Left ventricle myocardium inferior (tissue), 1 donor: ENCODE data around the gene RAB3C. TPM values are rescaled to one million over a fixed set of nuclear protein-coding genes. Genes with fewer than 3 reads are reported as not detected.

Source experiments
- DNase-seq: peaks from one replicate; pipeline ENCODE4 v3.0.0-alpha.2; 2020
- H3K27ac ChIP-seq: fragments of 200-600 bp; replicated peaks from 2 replicates; pipeline ENCODE4 v1.8.0; 2021
- H3K27me3 ChIP-seq: fragments of 200-600 bp; 2 replicates; pipeline ENCODE4 v1.8.0; 2021; ENCODE audit warnings: low read depth
- H3K36me3 ChIP-seq: fragments of 200-600 bp; 2 replicates; pipeline ENCODE4 v1.8.0; 2021
- H3K4me1 ChIP-seq: fragments of 200-600 bp; 2 replicates; pipeline ENCODE4 v1.8.0; 2021
- H3K4me3 ChIP-seq: fragments of 200-600 bp; 2 replicates; pipeline ENCODE4 v1.8.0; 2021; ENCODE audit warnings: mild to moderate bottlenecking, moderate library complexity
- H3K9me3 ChIP-seq: fragments of 200-600 bp; replicated peaks from 2 replicates; pipeline ENCODE4 v1.8.0; 2021
- CTCF ChIP-seq: fragments of 200-600 bp; IDR thresholded peaks from 2 replicates; pipeline ENCODE4 v1.8.0; 2021; ENCODE audit warnings: antibody characterized with exemption, mild to moderate bottlenecking, borderline replicate concordance
- intact Hi-C: fragments of 100-400 bp; cut with micrococcal nuclease; formaldehyde crosslinking; loops from one replicate; pipeline ENCODE4 v1.11.0; 2022
- total RNA-seq: library from RNA; stranded (reverse); fragmentation: NEBNext Ultra II Directional; extraction: Animal tissue kit (Norgen Biotek cat#: 25700); gene quantifications from one replicate; pipeline ENCODE4 v1.2.1, GENCODE V29; 2021
- donor health status: DM: no; HTN: yes; CAD: no; lungs with severe emphysema.

Gene RAB3C
- total RNA-seq, 1 donor from 2014 or later = 1.2 TPM

- Histone ChIP-seq H3K4me1 (peaks cover 13% of the 10 kb centered on the region), H3K27ac (no peak overlapping the region), H3K36me3 (no peaks in the 10 kb centered on the region), H3K4me3 (no peak overlapping the region), H3K9me3 (peaks cover 1% of the 10 kb centered on the region), H3K27me3 (no peaks in the 10 kb centered on the region)
- no peak for TF ChIP-seq CTCF
- intact Hi-C loops = no loop called here
- no peak for DNase-seq
Observed at GRCh38 chr5:58674070-58674469, 91.2 kb downstream of the RAB3C start.

- Histone ChIP-seq H3K27me3 (no peaks in the 10 kb centered on the region), H3K4me3 (no peak overlapping the region), H3K27ac (no peak overlapping the region), H3K36me3 (no peaks in the 10 kb centered on the region), H3K9me3 (no peaks in the 10 kb centered on the region), H3K4me1 (peaks cover 13% of the 10 kb centered on the region)
- no peak for DNase-seq
- TF ChIP-seq CTCF = no peak
- intact Hi-C loops = no loop called here
Observed at GRCh38 chr5:58674711-58675110, 91.8 kb downstream of the RAB3C start.

GRCh38 chr5:58675341-58675740, 92.5 kb downstream of the RAB3C start:
- intact Hi-C loops = no loop called here
- Histone ChIP-seq H3K36me3 (no peaks in the 10 kb centered on the region), H3K4me3 (no peak overlapping the region), H3K27ac (no peak overlapping the region), H3K27me3 (no peaks in the 10 kb centered on the region), H3K4me1 (peaks cover 12% of the 10 kb centered on the region), H3K9me3 (no peaks in the 10 kb centered on the region)
- no peak for DNase-seq
- TF ChIP-seq CTCF = no peak

- DNase-seq = no peak
- Histone ChIP-seq H3K36me3 (no peaks in the 10 kb centered on the region), H3K27me3 (no peaks in the 10 kb centered on the region), H3K9me3 (no peaks in the 10 kb centered on the region), H3K4me1 (no peaks in the 10 kb centered on the region), H3K27ac (no peak overlapping the region), H3K4me3 (no peak overlapping the region)
- intact Hi-C loops = no loop called here
- no peak for TF ChIP-seq CTCF
Observed at GRCh38 chr5:58677650-58678049, 94.8 kb downstream of the RAB3C start.

- Histone ChIP-seq H3K36me3 (no peaks in the 10 kb centered on the region), H3K9me3 (no peaks in the 10 kb centered on the region), H3K27me3 (no peaks in the 10 kb centered on the region), H3K27ac (no peak overlapping the region), H3K4me1 (no peaks in the 10 kb centered on the region), H3K4me3 (no peak overlapping the region)
- intact Hi-C loops = no loop called here
- TF ChIP-seq CTCF = no peak
- DNase-seq = no peak
Observed at GRCh38 chr5:58680503-58680902, 97.6 kb downstream of the RAB3C start.

- H3K4me1 ChIP-seq = no peaks in the 10 kb centered on the region
- no peak for TF ChIP-seq CTCF
- H3K27ac ChIP-seq = no peak overlapping the region
- H3K36me3 ChIP-seq = no peaks in the 10 kb centered on the region
- no peak for DNase-seq
- H3K27me3 ChIP-seq = no peaks in the 10 kb centered on the region
- intact Hi-C loops = no loop called here
- H3K9me3 ChIP-seq = no peaks in the 10 kb centered on the region
- H3K4me3 ChIP-seq = no peak overlapping the region
Observed at GRCh38 chr5:58681943-58682342, 99.1 kb downstream of the RAB3C start.
